ENCODE data around the gene TENM3.

The TENM3 gene

GRCh38 chr4:182415116-182415515, 171.9 kb downstream of the TENM3 start:
- DNase-seq, result no peak

- no peak for DNase-seq
These were observed 172.9 kb downstream of the TENM3 start for GRCh38 chr4:182416067-182416466.

GRCh38 chr4:182418054-182418734, 175.0 kb downstream of the TENM3 start:
- no peak for DNase-seq

GRCh38 chr4:182420189-182420588, 177.0 kb downstream of the TENM3 start:
- DNase-seq, result no peak

GRCh38 chr4:182421753-182422152, 178.6 kb downstream of the TENM3 start:
- no peak for DNase-seq

GRCh38 chr4:182425302-182425701, 182.1 kb downstream of the TENM3 start:
- no peak for DNase-seq

- no peak for DNase-seq
These were observed 183.7 kb downstream of the TENM3 start for GRCh38 chr4:182426901-182427300.

GRCh38 chr4:182427554-182427953, 184.4 kb downstream of the TENM3 start:
- no peak for DNase-seq

GRCh38 chr4:182429896-182430295, 186.7 kb downstream of the TENM3 start:
- no peak for DNase-seq

GRCh38 chr4:182432819-182433218, 189.6 kb downstream of the TENM3 start:
- DNase-seq, result no peak

GRCh38 chr4:182434720-182435119, 191.5 kb downstream of the TENM3 start:
- no peak for DNase-seq

GRCh38 chr4:182435401-182435800, 192.2 kb downstream of the TENM3 start:
- DNase-seq, result no peak

GRCh38 chr4:182443070-182443469, 199.9 kb downstream of the TENM3 start:
- DNase-seq, result no peak

GRCh38 chr4:182447767-182448280, 204.6 kb downstream of the TENM3 start:
- DNase-seq, result no peak

- DNase-seq, result peak in 2 of 3 donors; percentile 10 to 44
These were observed 205.3 kb downstream of the TENM3 start for GRCh38 chr4:182448281-182449151.

GRCh38 chr4:182449186-182449929, 206.2 kb downstream of the TENM3 start:
- DNase-seq, result no peak

- DNase-seq, result no peak
These were observed 206.8 kb downstream of the TENM3 start for GRCh38 chr4:182449930-182450439.

GRCh38 chr4:182451441-182451840, 208.2 kb downstream of the TENM3 start:
- no peak for DNase-seq

- no peak for DNase-seq
These were observed 210.6 kb downstream of the TENM3 start for GRCh38 chr4:182453830-182454229.

GRCh38 chr4:182454440-182455013, 211.3 kb downstream of the TENM3 start:
- DNase-seq, result no peak

- DNase-seq, result no peak
These were observed 221.9 kb downstream of the TENM3 start for GRCh38 chr4:182465114-182465513.

GRCh38 chr4:182465979-182466378, 222.8 kb downstream of the TENM3 start:
- DNase-seq, result no peak

- no peak for DNase-seq
These were observed 227.0 kb downstream of the TENM3 start for GRCh38 chr4:182470215-182470614.

All from suppressor macrophage treated with lipopolysaccharide for 1 hour (primary cell).